C4-2B (cell line): ENCODE results near the gene LRBA.

ENCODE experiments used
- H3K27ac ChIP-seq: fragments of 450-650 bp; 2 replicates; pipeline ENCODE4 v1.5.1; 2017
- CTCF ChIP-seq: fragments of 450-650 bp; conservative IDR thresholded peaks from 2 replicates; pipeline ENCODE4 v1.5.1; 2017; ENCODE audit warnings: mild to moderate bottlenecking
- ZFX ChIP-seq: fragments of 450-650 bp; IDR thresholded peaks from 2 replicates; pipeline ENCODE4 v1.6.1; 2017

The LRBA gene

GRCh38 chr4:150578745-150579501, 436.2 kb downstream of the LRBA start:
- no peak overlapping the region for H3K27ac ChIP-seq
- TF ChIP-seq CTCF: no peak
- TF ChIP-seq ZFX: no peak

GRCh38 chr4:150577796-150578195, 437.3 kb downstream of the LRBA start:
- H3K27ac ChIP-seq: no peak overlapping the region
- TF ChIP-seq ZFX: no peak

GRCh38 chr4:150574678-150575077, 440.4 kb downstream of the LRBA start:
- TF ChIP-seq ZFX (no peak), CTCF (no peak)
- no peak overlapping the region for H3K27ac ChIP-seq

- H3K27ac ChIP-seq: no peak overlapping the region
- no peak for TF ChIP-seq CTCF
- TF ChIP-seq ZFX: no peak
These were observed 441.6 kb downstream of the LRBA start for GRCh38 chr4:150573534-150573933.

- TF ChIP-seq CTCF (no peak), ZFX (no peak)
- no peak overlapping the region for H3K27ac ChIP-seq
These were observed 442.2 kb downstream of the LRBA start for GRCh38 chr4:150572704-150573504.

- no peak overlapping the region for H3K27ac ChIP-seq
- TF ChIP-seq CTCF (no peak), ZFX (no peak)
These were observed 444.2 kb downstream of the LRBA start for GRCh38 chr4:150570862-150571261.

GRCh38 chr4:150569998-150570535, 445.0 kb downstream of the LRBA start:
- no peak overlapping the region for H3K27ac ChIP-seq
- TF ChIP-seq ZFX (no peak), CTCF (no peak)
